ENCODE results near the gene HELLS. TPM values are rescaled to one million over a fixed set of nuclear protein-coding genes. Genes with fewer than 3 reads are reported as not detected.

HELLS gene
- total and polyA plus RNA-seq, 10 of the 15 experiments (the other 5 are each of a cell fraction or from before 2014, with no cell fraction given), result 33.9 to 159 (median 123) TPM

DNA sequence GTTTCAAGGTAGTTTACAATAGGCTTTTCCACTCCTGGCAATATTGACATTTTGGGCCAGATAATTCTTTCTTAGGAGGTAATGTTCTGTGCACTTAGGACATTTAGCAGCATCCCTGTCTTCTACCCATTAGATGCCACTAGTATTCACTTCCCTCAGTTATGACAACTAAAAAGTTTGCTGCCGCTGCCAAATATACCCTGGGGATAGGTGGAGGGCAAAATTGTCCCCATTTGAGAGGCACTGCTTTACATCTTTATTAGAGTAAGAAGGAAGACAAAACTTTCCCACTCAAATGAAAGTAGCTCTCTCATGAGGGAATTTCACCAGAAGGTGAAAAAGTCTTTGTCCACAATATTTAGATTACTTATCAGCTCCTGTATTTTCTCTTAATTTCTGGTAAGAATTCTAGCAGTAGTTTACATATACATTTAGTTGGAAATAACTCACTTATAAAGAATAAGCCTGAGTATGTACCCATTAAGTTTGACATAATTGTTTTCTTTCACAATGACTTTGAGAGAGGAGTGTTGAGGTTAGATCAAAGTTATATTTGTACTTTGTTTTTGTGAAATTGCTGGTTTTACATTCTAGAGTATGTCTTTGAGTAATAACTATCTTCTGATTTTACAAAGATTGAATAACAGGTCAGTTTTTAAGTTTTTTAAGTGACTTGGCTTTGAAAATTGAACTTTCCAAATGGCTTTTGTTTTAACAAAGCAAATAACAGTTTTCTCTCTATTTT lies 46.0 kb downstream of the HELLS start:
- no peaks in the 10 kb centered on the region for H3K27me3 ChIP-seq (replicated peaks in 1 of 2; ENCODE audit: control insufficient read depth in 2 of 2, insufficient read depth in 2 of 2, low read length in 1 of 2)
- SMC1A ChIA-PET (ENCODE audit: uncharacterized antibody, unreplicated experiment), result interaction anchor here (0.9 kb wide), 1 partner anchor 15 kb away, joined by 3 read pairs; no protein-coding TSS in a partner anchor
- intact Hi-C loops (cut with micrococcal nuclease; ENCODE audit: unreplicated experiment) (no loop called here), in situ Hi-C loops (cut with MboI) (no loop called here)
- peaks cover 11% of the 10 kb centered on the region; the same call in 1 of the 2 replicates for H3K4me1 ChIP-seq (ENCODE audit: control insufficient read depth, insufficient read depth, low read length)
- H3K79me2 ChIP-seq (ENCODE audit: control insufficient read depth, insufficient read depth, low read length), result no peaks in the 10 kb centered on the region
- CTCF ChIA-PET, result no interaction called here
- ATAC-seq, result peak; percentile 89
- H3K9me3 ChIP-seq (replicated peaks; ENCODE audit: control insufficient read depth, insufficient read depth, low read length), result no peaks in the 10 kb centered on the region
- H3K9ac ChIP-seq (ENCODE audit: control insufficient read depth, insufficient read depth, low read length), result peak overlapping the region; percentile 32; the same call in 1 of the 2 replicates
- peak; percentile 26 for DNase-seq (ENCODE audit: low read depth, low spot score)
- RAD21 ChIA-PET (ENCODE audit: unreplicated experiment), result no interaction called here
- peak overlapping the region; percentile 67 for H3K4me2 ChIP-seq (ENCODE audit: control insufficient read depth, insufficient read depth)
- POLR2A ChIA-PET, result interaction anchor here (0.5 kb wide), 1 partner anchor 81 kb away, joined by 4 read pairs; no protein-coding TSS in a partner anchor
- peak overlapping the region; percentile 41 for H2AFZ ChIP-seq (ENCODE audit: control insufficient read depth, low read depth, low read length)
- WGBS (ENCODE audit: insufficient coverage, insufficient replicate concordance, low lambda C conversion rate, missing lambda C conversion rate), result 6% methylated on average over 1 of the region's 1 CpG
- H4K20me1 ChIP-seq (ENCODE audit: control insufficient read depth, insufficient read depth), result no peaks in the 10 kb centered on the region
- FAIRE-seq, result peak; percentile 18
- no peak overlapping the region for H3K4me3 ChIP-seq
- BruUV-seq (replicated peaks), result no TSS peak
- peaks cover 0 to 25% of the 10 kb centered on the region in 2 experiments for H3K36me3 ChIP-seq (ENCODE audit: control insufficient read depth in 2 of 2, insufficient read depth in 2 of 2, low read length in 1 of 2)
- H3K27ac ChIP-seq (ENCODE audit: control insufficient read depth, insufficient read depth), result peak overlapping the region; percentile 76
- peak; percentile 100 for TF ChIP-seq JUNB (IDR thresholded peaks at IDR 0.05)
- TF ChIP-seq NR2F1 (conservative IDR thresholded peaks at IDR 0.05), result peak; percentile 80
- no peak for TF ChIP-seq ZNF274 (IDR thresholded peaks at IDR 0.05; ENCODE audit: insufficient read depth, insufficient read length)
- peak; percentile 96 for TF ChIP-seq DPF2 (IDR thresholded peaks at IDR 0.05)
- no peak for TF ChIP-seq CBFB (IDR thresholded peaks at IDR 0.05; ENCODE audit: low read depth)
- peak; percentile 95 for TF ChIP-seq MEF2A (IDR thresholded peaks at IDR 0.05; ENCODE audit: insufficient read depth, low read depth, low read length)
- TF ChIP-seq IKZF1 (conservative IDR thresholded peaks at IDR 0.05), result peak; percentile 57
- TF ChIP-seq ZSCAN29 (IDR thresholded peaks at IDR 0.05), result no peak
- peak; percentile 86; the same call in 1 of the 2 replicates for TF ChIP-seq BCL11A (IDR thresholded peaks at IDR 0.05; ENCODE audit: low read depth, low read length)
- TF ChIP-seq, protein P1, sequence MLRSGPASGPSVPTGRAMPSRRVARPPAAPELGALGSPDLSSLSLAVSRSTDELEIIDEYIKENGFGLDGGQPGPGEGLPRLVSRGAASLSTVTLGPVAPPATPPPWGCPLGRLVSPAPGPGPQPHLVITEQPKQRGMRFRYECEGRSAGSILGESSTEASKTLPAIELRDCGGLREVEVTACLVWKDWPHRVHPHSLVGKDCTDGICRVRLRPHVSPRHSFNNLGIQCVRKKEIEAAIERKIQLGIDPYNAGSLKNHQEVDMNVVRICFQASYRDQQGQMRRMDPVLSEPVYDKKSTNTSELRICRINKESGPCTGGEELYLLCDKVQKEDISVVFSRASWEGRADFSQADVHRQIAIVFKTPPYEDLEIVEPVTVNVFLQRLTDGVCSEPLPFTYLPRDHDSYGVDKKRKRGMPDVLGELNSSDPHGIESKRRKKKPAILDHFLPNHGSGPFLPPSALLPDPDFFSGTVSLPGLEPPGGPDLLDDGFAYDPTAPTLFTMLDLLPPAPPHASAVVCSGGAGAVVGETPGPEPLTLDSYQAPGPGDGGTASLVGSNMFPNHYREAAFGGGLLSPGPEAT (IDR thresholded peaks at IDR 0.05; ENCODE audit: low read depth), result peak; percentile 85
- TF ChIP-seq SMAD5 (IDR thresholded peaks at IDR 0.05; ENCODE audit: low read depth), result no peak
- TF ChIP-seq, protein P2, sequence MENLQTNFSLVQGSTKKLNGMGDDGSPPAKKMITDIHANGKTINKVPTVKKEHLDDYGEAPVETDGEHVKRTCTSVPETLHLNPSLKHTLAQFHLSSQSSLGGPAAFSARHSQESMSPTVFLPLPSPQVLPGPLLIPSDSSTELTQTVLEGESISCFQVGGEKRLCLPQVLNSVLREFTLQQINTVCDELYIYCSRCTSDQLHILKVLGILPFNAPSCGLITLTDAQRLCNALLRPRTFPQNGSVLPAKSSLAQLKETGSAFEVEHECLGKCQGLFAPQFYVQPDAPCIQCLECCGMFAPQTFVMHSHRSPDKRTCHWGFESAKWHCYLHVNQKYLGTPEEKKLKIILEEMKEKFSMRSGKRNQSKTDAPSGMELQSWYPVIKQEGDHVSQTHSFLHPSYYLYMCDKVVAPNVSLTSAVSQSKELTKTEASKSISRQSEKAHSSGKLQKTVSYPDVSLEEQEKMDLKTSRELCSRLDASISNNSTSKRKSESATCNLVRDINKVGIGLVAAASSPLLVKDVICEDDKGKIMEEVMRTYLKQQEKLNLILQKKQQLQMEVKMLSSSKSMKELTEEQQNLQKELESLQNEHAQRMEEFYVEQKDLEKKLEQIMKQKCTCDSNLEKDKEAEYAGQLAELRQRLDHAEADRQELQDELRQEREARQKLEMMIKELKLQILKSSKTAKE (IDR thresholded peaks at IDR 0.05; ENCODE audit: low read depth, poor library complexity, severe bottlenecking), result peak; percentile 83
- TF ChIP-seq, protein P3, sequence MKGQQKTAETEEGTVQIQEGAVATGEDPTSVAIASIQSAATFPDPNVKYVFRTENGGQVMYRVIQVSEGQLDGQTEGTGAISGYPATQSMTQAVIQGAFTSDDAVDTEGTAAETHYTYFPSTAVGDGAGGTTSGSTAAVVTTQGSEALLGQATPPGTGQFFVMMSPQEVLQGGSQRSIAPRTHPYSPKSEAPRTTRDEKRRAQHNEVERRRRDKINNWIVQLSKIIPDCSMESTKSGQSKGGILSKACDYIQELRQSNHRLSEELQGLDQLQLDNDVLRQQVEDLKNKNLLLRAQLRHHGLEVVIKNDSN (IDR thresholded peaks at IDR 0.05; ENCODE audit: borderline replicate concordance, extremely low read length, insufficient read depth, low read depth, low read length), result no peak
- TF ChIP-seq PML (IDR thresholded peaks at IDR 0.05; ENCODE audit: low read length), result peak; percentile 88
- peak; percentile 92 for TF ChIP-seq IRF4 (IDR thresholded peaks at IDR 0.05; ENCODE audit: low read depth, low read length)
- TF ChIP-seq JUND (IDR thresholded peaks at IDR 0.05; ENCODE audit: low read depth, low read length), result peak; percentile 79; the same call in 1 of the 2 replicates
- TF ChIP-seq, protein P4, sequence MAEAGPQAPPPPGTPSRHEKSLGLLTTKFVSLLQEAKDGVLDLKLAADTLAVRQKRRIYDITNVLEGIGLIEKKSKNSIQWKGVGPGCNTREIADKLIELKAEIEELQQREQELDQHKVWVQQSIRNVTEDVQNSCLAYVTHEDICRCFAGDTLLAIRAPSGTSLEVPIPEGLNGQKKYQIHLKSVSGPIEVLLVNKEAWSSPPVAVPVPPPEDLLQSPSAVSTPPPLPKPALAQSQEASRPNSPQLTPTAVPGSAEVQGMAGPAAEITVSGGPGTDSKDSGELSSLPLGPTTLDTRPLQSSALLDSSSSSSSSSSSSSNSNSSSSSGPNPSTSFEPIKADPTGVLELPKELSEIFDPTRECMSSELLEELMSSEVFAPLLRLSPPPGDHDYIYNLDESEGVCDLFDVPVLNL (IDR thresholded peaks at IDR 0.05; ENCODE audit: low read depth, low read length), result no peak
- TF ChIP-seq ZNF24 (IDR thresholded peaks at IDR 0.05), result peak; percentile 69; the same call in 1 of the 2 replicates

Data from GM12878 (cell line).